HG03558 (cell line): ENCODE data around the gene POTEJ.
"Not testable (repeated sequence)": the region's sequence is repeated elsewhere in the genome, so short reads cannot be mapped to it uniquely, and the experiment has no call there.

Experiments used
- ATAC-seq: cut with Tn5 transposase; IDR thresholded peaks from one replicate; pipeline ENCODE4 v1.9.1; 2021; ENCODE audit warnings: moderate number of reproducible peaks; ENCODE audit not compliant: unreplicated experiment; ENCODE audit errors: extremely low read depth

The POTEJ gene

DNA sequence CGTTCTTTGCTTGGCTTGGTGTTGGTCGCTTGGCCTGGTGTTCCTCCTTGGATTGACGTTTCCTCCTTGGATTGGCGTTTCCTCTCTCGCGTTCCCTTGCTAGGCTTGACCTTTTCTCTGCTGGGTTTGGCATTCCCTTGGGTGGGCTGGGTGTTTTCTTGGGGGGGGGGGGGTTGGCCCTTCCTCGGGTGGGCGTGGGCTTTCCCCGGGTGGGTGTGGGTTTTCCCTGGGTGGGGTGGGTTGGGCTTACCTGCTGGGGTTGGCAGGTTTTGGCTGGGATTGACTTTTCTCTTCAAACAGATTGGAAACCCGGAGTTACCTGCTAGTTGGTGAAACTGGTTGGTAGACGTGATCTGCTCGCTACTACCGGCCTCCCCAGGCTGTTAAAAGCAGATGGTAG is at the start of gene POTEJ:
POTEJ (plus strand) TSS at position 301 of the 400 bp plus-strand sequence; CDS start at position 394, 93 bp downstream.
- ATAC-seq: not testable (repeated sequence)

DNA sequence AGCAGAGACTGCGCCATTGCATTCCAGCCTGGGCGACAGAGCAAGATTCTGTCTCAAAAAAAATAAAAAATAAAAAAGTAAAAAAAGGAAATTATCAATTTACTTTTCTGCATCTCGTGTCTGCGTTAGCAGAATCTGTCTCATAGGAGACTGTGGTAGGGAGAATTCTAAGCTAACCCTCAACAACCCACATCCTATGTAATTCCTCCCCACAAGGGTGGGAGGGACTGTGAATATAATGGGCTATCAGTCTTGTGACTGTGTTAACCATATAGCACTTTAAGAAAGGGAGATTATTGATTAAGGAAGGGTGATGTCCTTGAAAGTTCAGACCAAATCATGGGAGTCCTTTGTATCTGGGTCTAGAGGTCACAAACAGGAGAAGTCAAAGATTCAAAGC is 45.1 kb upstream of the POTEJ start:
- ATAC-seq: not testable (repeated sequence)

DNA sequence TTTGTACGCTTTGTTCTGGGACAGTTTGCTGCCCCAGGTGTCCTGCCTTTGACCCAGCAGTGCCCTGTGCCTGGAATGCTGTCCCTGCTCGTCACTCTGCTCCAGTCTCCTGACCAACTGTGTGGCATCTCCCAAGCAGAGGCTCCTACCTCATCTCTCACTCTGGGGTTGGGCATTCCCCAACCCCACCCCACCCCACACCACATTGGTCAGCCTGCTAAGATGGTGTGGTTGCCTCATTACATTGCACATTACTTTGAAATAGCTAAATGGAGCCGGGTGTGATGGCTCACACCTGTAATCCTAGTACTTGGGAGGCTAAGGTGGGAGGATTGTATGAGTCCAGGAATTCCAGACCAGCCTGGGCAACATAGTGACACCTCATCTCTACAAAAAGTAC is 39.3 kb upstream of the POTEJ start:
- not testable (repeated sequence) for ATAC-seq

DNA sequence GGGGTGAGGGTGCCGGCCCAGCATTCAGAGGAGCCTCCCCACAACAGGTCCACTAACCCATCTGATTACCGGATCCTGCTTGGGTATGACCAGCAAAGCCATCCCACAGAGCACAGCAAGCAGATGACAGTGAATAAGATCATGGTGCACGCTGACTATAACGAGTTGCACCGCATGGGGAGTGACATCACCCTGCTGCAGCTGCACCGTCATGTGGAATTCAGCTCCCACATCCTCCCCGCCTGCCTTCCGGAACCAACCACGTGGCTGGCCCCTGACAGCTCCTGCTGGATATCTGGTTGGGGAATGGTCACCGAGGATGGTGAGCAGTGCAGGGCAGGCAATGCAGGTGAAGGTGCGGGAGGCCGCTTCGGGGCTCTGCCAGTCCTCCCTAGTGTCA is 37.0 kb upstream of the POTEJ start:
- ATAC-seq: not testable (repeated sequence)

DNA sequence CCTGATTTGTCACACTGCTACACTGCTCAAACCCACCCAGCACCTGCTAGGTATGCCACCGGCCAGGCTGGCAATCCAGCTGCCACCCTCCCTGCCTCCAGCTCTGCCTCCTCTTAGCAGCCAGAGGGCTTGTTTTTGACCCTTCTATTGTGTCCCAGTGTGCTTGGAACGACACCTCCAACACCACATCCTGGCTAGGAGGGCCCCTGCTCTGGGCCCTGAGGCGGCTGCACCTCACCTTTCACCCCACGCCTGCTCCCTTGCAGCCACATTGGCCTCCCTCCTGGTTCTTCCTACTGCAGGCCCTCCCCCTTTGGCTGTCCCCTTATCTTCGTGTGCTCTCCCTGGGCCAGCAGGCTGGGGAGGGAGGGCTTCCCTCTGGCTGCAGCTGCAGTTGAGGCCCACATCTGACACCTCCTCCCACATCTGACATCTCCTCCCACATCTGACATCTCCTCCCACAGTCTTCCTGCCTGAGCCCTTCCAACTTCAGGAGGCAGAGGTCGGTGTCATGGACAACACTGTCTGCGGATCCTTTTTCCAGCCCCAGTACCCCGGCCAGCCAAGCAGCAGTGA is 34.9 kb upstream of the POTEJ start:
- not testable (repeated sequence) for ATAC-seq

DNA sequence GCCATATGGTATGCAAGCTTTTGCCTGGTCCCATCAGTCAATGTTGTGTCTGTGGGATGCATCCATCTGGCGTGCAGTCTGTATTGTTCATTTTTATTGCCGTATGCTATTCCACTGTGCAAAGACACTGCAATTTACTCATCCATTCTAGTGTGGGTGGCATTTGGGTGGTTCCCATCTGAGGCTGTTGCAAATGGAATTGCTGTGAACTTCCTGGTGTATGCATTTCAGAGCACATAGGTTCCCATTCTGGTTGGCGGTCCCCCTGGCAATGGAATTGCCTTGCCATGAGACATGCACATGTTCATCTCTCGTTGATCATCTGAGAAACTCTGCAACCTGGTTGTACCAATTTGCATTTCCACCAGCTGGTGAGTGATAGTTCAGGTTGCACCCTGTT is 33.7 kb upstream of the POTEJ start:
- not testable (repeated sequence) for ATAC-seq

DNA sequence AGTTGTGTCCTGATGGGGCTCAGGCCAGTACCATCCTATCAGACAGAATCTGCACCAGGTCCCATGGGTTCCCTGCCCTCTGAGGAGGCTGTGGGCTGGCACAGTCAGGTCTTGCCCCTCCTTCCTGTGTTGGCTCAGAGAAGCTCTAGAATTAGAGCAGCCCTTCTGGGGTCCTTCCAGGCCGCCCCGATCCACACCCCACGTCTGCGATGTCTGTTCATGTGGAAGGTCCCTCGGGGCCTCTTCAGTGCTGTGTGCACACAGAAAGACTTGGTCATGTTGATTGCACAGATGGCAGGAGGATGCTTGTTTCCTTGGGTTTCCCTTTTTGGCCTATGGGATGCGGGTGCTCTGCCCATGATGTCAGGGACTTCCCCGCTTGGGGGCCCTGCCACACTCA is 32.1 kb upstream of the POTEJ start:
- ATAC-seq: not testable (repeated sequence)

DNA sequence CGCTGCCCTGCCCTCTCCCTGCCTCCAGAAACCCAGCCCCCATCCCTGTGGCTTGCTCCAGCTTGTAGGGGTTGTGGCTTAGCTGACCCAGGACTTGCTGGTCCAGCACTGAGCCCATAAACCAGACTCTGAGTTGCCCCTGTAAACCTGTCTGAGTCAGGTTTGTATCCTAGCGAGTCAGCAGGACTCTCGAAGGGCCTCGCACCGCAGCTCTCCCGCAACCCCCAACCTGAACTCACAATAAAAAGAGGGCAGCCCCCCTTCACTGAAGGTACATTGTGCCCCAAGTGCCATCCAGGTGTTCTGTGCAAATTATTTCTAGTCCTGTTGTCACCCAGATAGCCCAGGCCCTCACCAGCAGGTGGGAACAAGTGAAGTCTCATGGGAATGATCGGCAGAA is 29.7 kb upstream of the POTEJ start:
- not testable (repeated sequence) for ATAC-seq

DNA sequence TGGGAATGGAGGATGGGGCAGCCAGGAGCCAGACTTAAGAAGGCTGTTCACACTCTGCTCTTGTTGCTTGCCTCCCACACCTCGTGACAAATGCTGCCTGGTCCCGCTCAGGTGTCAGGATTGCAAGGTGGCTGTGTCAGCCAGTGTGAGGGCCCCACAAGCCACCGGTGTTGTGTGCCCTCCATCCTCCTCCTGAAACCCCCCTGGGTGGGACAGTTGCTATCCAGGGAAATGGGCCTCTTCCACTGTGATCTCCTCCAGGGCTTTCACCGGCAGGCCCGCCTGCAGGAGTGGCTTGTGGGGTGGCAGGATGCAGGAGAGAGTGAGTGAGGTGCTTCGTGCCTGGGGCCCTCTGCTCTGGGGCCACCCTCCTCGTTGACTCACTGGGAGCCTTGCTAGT is 28.3 kb upstream of the POTEJ start:
- not testable (repeated sequence) for ATAC-seq

DNA sequence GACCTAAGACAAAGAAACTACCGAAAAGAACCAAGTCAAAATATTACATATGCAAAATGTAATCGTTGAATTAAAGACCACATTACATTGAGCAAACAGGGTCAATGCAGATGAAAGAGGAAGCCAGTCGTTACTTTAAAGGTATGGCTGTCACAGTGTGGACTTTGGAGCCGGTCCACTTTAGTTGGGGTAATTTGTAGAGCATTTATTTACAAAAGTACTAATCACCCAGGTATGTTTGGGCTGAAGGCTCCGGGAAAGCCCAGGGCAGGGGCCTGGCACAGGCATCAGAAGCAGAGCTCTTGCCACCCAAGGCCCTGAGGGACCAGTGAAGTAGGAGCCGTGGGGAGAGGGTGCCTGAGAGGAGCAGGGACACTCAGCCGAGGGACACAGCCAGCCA is 27.7 kb upstream of the POTEJ start:
- not testable (repeated sequence) for ATAC-seq

DNA sequence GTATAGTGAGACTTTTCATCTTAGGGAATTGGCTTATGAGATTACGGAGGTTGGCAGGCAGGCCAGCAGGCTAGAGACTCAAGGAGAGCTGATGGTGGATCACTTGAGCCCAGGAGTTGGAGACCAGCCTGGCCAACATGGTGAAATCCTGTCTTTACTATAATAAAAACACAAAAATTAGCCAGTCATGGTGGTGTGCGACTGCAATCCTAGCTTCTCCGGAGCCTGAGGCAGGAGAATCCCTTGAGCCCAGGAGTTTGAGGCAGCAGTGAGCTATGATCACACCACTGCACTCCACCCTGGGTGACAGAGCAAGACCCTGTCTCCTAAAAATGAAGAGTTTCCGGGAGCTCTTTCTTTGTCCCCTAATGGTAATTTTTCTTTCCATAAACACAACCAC is 26.5 kb upstream of the POTEJ start:
- ATAC-seq: not testable (repeated sequence)

DNA sequence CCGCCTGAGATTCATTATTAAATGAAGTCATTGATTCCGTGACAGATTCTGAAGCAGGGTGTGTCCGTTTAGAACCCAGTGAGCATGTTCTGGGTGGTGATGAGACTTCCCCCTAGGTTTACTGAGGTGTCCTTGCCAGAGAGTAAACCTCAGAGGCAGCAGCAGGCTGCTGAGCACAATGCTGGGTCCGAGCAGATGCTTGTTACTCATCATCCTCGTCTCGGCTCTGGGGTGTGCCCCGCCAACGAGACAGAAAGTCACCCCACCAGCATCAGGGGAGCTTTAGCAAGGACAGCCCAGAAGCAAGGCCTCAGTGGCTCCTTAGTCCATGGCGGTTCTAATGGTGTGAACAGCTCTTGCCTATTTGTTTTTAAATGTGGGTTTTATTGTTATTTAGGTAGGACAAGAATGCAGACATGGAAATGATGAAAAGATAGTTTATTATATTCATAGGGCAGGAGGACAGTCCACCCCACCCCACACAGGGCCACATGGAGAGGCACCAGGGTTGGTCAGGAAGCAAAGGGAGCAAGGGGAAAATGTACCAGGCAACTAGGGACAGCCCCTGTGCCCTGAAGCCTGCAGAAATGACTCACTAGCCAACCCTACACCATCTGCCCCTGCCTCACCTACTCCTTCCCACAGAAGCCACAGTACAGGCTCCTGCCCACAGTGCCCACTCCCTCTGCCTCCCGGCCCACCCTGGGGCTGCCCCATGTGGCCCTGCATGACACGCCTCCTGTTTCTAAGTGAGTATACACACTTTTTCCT is 22.4 kb upstream of the POTEJ start:
- ATAC-seq: peak; percentile 83

DNA sequence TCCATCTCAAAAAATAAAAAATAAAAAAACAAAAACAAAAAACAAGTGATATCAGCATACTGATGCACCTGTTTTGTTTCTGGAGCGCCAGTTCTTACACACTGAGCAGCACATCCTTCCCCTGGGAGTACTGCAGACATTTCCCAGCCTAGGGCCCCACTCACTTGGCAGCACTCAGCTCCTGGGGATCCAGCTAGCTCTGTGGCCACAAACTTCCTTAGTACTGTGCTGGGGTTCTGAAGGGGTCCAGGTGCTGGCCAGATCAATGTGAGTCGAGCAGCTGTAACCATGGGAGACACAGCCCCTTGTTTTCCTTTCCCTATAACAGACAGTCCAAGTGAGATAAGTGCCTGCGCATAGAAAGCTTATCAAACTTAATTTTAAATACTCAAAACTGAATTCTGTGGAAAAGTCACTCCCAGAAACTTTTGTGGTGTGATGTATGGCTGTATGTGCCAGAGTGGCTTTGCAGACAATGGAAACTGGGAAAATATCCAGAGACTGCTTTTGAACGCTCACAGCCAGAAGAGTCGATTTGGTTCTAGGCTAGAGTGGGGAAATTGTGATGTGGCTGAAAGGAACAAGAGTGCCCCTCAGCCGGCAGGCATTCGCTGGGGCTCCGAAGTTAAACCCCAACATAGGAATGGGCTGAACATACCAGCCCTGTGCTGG is 20.9 kb upstream of the POTEJ start:
- ATAC-seq: not testable (repeated sequence)

DNA sequence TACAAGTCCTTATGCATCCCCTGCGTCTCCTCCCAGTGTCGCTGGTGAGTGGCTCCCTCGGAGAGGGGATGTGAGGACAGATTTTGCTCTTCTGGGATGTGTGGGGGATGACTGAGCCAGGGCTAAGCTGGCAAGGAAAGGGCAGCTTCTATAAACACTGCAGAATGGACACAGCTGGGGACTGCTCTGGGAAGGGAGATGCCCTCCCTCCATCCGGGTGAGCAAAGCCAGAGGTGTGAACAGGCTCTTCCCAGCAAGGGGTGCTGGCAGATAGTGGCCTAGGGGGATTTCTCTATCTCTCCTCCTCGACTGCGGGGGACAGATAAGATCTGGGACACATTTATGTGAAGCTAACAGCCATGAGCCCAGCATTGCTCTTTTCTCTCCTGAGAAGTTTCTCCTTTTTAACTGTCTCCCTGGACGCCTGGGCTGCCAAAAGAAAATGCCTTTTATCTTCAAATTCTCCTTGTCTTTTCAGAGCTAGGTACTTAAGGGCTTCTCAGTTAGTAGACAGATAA is 20.3 kb upstream of the POTEJ start:
- not testable (repeated sequence) for ATAC-seq

DNA sequence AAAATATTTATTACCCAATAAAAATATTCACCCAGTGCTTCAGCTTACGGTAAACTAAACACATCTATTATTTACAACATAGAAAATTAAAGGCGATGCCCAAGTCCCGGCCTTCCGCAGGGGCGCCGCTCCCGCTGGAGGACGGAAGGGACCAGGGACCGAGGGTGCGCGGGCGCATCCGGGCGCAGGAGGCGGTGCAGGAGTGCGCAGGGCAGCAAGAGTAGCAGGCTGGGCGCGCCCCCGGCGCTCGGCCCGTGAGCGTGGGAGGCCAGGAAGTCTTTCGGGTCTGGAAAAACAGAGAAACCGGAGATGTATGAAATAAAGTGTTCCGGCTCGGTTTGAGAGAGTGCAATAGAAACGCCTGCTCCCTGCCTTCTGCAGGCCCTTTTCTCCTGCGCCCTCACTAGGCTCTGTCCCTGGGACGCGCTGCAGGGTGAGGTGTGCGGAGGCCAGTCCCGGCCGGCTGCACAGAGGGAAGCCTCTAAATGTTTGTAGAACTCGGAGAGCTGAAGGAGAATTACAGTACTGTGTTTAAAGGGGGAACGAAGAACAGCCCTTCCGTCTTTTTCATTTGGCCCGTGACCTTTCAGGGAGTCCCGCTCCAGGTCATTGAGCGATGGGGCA is 18.3 kb upstream of the POTEJ start:
- ATAC-seq: not testable (repeated sequence)

DNA sequence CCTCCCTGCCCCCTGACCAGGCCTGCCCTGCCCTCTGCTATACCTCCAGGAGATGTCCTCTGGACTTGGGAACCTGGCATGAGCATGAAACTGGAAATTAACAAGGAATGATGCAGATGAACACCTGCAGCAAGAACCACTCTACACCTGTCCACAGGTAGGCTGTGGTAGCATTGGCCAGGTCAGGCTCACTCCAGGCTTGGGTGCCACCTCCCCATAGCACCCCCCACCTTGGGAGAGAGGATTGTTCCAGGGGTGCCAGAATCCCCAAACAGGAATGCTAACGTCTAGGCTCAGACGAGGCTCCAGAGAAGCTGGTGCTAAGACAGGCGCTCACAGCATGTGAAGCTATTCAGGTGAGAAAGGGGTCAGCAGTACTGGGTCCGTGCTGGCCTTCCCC is 17.2 kb upstream of the POTEJ start:
- ATAC-seq: not testable (repeated sequence)

DNA sequence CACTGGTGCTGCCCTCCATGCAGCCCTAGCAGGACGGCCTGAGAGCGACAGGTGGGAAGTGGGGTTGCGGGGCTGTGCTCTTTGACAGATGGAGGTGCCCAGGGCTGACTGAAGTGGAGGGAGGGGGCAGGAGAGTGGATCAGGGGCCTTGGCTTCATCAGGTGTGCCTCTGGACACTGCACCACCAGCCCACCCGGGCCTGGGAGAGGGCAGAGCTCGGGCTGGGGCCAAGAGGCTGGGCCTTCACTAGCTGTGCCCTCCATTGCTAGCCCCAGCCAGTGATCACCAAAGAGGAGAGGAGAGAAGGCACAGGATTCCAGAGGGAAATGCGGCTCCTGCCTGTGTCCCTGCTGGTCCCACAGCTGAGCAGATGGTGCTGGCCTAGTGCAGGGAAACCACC is 14.5 kb upstream of the POTEJ start:
- ATAC-seq: not testable (repeated sequence)

DNA sequence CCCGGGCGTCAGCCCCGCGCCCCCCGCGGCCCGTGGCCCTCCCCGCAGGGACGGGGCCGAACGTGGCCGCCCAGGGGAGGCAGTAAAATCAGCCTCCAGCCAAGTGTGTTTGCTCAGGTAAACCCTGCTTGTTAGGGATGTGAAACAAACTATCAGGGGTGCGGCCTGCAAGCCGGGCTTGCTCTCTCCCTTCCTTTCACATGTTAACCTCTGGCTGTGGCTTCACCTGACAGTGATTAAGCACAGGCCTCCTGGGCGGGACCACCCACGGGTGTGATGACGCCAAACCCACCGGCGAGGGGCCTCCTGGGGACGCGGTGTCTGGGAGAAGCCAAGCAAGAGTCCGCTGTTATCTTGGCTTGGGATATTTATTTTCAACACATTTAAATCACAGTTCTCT is 13.2 kb upstream of the POTEJ start:
- not testable (repeated sequence) for ATAC-seq

DNA sequence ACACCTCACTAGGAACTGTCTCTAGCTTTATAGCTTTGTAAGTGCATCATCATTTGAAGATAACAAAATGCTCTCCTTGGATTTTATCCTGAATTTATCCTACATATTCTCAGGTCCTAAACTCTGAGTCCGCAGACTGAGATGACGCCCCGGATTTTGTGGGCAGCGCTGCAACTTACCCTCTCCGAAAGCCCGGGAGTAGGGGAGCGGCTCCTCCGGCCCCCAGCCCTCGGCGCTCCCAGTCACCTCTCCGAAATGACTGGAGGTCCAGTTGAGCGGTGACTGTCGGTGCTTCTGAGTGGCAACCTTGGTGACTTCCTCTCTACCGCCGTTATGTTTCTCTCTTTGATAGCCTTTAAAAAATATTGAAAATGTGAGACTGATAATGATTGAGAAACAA is 12.8 kb upstream of the POTEJ start:
- not testable (repeated sequence) for ATAC-seq

DNA sequence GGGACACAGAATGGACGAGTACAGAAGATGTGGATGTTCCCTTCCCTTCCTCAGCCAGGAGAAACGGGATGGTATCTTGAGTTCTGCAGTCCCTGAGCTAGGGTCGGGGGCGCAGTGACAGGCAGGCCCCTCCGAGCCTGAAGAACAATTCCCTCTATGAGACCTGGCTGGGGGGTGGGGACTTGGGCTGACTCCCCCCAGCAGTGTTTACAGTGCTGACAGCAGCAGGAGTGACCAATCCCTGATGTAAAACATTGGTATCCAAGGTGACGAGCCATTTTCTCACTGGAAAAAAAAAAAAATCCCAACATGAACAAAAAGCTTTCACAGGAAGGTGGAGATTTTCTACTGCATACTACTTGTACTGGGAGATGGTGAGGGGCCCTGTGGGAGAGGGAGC is 11.8 kb upstream of the POTEJ start, which contains the start of gene CFC1:
CFC1 (minus strand) TSS at position 183 of the 400 bp plus-strand sequence. CDS start 288 bp downstream, outside the sequence.
- ATAC-seq: not testable (repeated sequence)
